ENCODE measurements around the gene ANP32E.
"Not testable (repeated sequence)": the region's sequence is repeated elsewhere in the genome, so short reads cannot be mapped to it uniquely, and the experiment has no call there.

The ANP32E gene

GRCh38 chr1:150210706-150211105, 25.2 kb downstream of the ANP32E start:
- peak; percentile 83 to 86 for DNase-seq

GRCh38 chr1:150210091-150210490, 25.8 kb downstream of the ANP32E start:
- DNase-seq, result peak; percentile 80 to 90

DNA sequence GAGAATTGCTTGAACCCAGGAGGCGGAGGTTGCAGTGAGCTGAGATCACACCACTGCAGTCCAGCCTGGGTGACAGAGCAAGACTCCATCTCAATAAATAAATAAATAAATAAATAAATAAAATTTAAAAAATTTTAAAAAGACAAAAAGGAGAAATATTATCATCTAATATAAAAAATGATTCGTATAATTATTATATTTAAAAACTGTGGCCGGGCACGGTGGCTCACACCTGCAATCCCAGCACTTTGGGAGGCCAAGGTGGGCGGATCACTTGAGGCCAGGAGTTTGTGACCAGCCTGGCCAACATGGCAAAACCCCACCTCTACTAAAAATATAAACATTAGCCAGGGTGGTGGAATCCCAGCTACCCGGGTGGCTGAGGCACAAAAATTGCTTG, 27.5 kb downstream of the ANP32E start:
- not testable (repeated sequence) for DNase-seq

DNA sequence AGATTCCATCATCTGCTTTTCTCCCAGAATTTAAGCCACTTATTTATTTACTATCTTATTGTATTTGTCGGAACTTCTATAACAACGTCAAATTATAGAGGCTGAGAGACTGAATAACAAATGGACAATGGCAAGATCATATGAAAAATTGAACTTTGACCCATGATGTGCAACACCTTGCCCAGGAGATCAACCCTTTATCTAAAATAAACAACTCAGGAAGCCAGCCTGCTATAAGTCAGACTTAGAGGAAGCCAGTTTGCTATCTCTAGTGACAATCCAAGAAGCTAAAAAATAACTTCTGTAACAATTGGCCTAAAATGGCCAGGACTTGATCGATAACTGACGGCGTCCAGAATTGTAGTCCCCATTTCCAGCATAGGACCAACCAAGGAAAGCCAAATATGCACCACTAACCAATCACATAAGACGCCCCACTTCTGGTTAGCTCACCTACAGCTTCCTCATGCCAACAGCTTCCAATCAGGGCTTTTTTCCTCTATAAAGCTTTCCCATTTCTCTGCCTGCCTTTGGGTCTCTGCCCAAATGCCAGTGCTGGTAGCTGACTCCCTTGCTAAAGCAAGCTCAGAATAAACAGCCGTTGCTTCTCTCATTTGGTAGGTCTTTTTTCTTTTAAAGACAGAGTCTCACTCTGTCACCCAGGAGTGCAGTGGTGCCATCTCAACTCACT, 28.5 kb downstream of the ANP32E start:
- DNase-seq, result no peak

DNA sequence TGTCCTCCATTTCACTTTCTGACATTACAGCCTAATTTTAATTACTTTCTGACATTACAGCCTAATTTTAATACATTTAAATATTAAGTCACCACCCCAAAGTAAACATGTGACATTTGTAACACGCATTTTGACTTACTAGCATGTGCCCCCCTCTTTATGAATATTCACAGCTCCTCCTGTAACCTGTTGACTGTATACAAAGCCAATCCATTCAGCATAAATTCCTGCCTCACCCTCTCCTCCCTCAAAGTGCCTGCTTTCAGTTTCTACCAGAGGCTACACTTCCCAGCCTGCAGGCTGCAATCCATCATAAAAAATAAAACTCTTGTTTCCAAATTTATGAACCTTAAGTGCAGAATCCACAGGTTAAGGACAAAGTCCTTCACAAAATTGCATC, 39.5 kb downstream of the ANP32E start:
- DNase-seq, result no peak

DNA sequence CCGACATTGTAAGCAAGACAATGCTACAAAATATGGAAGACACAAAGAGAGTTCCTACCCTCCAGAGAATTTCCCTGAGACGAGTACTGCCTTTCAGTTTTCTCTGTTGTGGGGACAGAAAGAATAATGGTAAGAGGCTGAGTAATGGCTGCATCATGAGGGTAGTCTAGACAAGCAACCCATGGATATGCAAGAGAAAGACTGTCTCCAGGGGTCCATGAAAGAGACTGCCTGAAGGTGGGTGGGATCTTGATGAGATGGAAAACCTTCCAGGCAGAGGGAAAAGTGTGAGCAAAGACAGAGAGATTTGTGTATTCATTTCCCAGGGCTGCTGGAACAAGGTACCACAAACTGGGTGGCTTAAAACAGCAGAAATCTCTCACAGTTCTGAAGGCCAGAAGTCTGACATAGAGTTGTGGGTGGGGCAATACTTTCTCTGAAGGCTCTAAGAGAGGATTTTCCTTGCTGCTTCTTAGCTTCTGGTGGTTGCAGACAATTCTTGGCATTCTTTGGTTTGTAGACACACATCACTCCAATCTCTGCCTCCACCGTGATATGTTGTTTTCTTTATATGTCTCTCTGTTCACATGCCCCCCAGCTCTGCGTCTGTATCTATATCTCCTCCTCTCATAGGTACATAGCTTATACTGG, 41.4 kb downstream of the ANP32E start:
- DNase-seq, result no peak

DNA sequence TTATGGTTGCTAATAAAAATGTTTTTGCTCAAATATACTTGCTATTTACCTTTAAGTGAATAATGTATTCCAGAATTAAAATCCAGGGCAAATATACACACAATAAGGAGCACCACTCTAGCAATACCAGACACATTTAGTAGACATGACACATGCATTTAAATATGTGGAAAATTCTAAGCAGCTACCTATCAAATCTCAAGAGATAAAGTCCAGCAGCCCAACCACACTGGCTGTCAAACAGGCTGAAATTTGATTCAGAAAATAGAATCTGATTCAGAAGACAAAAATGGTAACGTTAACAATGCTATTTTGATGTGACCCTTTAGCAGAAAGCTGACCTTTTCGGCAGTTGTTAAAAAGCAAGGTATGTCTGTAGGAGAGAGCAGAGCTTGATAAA, 43.9 kb downstream of the ANP32E start:
- no peak for DNase-seq

DNA sequence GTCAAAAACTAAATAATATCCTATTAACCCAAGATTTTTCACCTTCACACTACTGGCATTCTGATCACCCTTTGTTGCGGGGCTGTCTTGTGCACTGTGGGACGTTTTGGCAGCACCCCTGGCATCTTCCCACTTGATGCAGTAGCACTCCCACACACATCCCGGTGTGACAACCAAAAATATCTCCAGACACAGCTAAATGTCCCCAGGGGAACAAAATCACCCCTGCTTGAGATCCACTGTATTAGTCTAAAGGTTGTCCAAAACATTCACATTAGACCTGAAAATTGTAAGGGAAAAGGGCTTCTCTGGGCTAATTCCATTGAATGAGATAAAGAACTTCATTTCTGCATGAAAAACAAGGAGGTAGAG, 48.4 kb downstream of the ANP32E start:
- DNase-seq, result no peak

GRCh38 chr1:150186789-150187559, 48.9 kb downstream of the ANP32E start:
- peak; percentile 44 to 70 for DNase-seq

- not testable (repeated sequence) for DNase-seq
Observed at GRCh38 chr1:150186438-150186788, 49.5 kb downstream of the ANP32E start.

- no peak for DNase-seq
Observed at GRCh38 chr1:150185481-150185880, 50.4 kb downstream of the ANP32E start.

DNA sequence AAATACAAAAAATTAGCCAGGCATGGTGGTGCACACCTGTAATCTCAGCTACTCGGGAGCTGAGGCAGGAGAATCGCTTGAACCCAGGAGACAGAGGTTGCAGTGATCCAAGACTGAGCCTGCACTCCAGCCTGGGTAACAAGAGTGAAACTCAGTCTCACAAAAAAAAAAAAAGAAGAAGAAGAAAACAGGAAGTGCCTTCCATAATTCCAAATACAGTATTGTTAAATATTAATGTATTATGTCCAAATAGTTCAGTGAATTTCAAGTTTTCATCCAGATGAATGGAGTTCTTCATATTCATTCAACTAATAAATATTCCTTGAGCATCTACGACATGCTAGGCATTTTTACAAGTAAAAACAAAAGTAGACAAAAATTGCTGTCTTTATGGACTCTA, 52.9 kb downstream of the ANP32E start:
- DNase-seq, result no peak

GRCh38 chr1:150182247-150182646, 53.7 kb downstream of the ANP32E start:
- DNase-seq, result no peak

DNA sequence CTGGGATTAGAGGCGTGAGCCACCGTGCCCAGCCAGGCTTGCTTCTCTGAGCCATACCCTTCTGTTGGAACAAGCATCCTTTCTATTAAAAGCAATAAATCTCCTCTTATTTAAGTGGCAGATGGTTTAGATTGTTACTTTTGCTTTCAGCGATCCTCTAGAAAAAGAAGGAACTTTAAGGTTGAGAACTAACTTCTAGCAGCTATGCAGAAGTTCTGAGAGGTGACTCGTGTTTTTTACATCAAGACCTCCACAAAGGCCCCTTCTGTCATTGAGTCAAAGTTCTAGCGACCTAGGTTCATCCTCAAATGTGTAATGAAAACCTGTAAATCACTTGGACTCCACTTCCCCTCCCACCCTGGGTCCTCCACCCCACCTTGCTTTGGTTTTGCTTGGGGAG, 55.4 kb downstream of the ANP32E start:
- DNase-seq, result no peak

DNA sequence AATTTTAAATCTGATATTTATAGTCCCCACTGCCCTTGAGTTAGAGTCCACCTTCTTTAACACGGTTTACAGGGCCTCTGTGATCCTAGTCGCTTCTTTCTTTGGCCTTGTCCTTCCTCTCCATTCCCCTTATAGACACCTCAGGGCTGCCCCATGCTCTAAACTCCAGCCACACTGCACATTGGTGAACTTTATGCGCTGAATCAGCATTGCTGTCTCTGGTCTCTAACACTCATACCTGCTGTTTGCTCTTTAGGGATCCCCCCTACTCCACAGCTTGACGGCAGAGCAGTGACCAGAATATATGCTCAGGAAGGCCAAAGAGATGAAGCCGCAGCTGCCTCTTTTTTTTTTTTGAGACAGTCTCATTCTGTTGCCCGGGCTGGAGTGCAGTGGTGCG, 56.0 kb downstream of the ANP32E start:
- DNase-seq, result no peak

DNA sequence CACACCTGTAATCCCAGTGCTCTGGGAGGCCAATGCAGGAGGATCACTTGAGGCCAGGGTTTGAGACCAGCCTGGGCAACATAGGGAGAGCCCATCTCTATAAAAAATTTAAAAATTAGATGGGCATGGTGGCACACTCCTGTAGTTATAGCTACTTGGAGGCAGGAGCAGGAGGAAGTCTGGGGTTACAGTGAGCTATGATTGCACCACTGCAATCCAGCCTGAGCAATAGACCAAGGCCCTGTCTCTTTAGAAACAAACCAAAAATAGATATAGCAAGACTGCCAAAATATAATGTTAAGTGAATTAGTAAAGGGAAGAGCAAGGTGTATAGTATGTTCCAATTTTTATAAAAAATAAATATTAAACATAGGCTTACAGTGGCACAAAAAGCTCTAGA, 57.4 kb downstream of the ANP32E start:
- DNase-seq, result no peak

DNA sequence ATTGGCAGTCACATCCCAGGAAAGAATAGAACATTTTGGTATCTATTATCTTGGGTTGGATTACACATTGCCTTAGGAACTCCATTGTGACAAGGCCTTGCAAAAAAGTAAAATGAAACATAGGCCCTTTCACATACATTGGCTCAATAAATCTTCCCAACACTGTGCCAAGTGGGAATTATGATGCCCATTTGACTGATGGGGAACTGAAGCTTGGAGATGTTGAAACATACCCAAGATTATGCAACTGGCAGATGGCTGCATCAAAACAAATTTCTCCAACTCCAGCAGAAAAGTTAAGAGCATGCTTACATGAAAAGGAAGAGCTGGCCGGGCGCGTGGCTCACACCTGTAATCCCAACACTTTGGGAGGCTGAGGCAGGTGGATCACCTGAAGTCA, 59.3 kb downstream of the ANP32E start:
- DNase-seq, result peak; percentile 43 to 76

DNA sequence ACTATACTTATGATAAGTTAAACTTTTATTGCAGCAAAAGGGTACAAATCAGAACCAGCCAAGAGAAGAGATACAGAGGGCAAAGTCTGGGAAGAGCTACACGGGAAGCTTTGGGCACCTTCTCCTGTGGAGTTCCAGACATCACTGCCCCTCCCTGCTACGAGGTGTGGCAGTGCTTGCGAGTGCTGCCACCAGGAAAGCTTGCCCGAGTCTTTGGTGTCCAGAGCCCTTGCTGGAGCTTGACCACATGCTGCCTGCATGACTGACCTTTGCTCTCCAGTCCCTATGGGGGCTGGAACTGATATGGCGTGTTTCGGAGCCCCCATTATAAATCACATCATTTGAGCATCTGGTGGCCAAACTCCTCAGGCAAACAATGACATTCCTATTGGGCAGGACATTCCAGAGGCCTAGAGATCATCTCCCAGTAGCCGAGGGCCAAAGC, 62.7 kb downstream of the ANP32E start:
- no peak for DNase-seq

GRCh38 chr1:150171801-150172200, 64.1 kb downstream of the ANP32E start:
- no peak for DNase-seq

GRCh38 chr1:150168960-150169601, 66.8 kb downstream of the ANP32E start:
- DNase-seq, result peak in 1 of 2 experiments; percentile 63
